Tibial nerve (tissue), 4 donors: ENCODE measurements around the gene PDCD10. TPM values are rescaled to one million over a fixed set of nuclear protein-coding genes. Genes with fewer than 3 reads are reported as not detected.
A peak's percentile ranks its signal among the peaks of the same experiment; 100 is the strongest.

Experiments used
- DNase-seq, 2 donors: peaks; one replicate each; pipeline ENCODE4 v3.0.0-alpha.2; 2019; ENCODE audit warnings: low spot score in 2 of 2
- H3K27ac ChIP-seq, 4 donors: fragments of 200-600 bp; sonication (generic) in 3 of 4; one replicate each; pipeline ENCODE4 v1.5.1; 2017 to 2019; ENCODE audit warnings: mild to moderate bottlenecking in 1 of 4
- H3K27me3 ChIP-seq, 2 donors: fragments of 200-600 bp; sonication (generic) in 1 of 2; one replicate each; pipeline versions ENCODE4 v1.5.1 to v1.6.0; 2017 to 2019
- H3K36me3 ChIP-seq, 3 donors: fragments of 200-600 bp; sonication (generic); one replicate each; pipeline ENCODE4 v1.5.1; 2018 to 2019
- H3K4me1 ChIP-seq, 4 donors: fragments of 200-600 bp; sonication (generic) in 3 of 4; one replicate each; pipeline ENCODE4 v1.5.1; 2017 to 2019
- H3K4me3 ChIP-seq, 4 donors: fragments of 200-600 bp; sonication (generic) in 3 of 4; one replicate each; pipeline ENCODE4 v1.5.1; 2017 to 2019; ENCODE audit warnings: mild to moderate bottlenecking in 1 of 4, moderate library complexity in 1 of 4
- H3K9me3 ChIP-seq, 4 donors: fragments of 200-600 bp; sonication (generic) in 3 of 4; one replicate each; pipeline ENCODE4 v1.5.1; 2017 to 2019
- CTCF ChIP-seq, 5 experiments: fragments of 200-600 bp in 3 of 5; fragments of 450-650 bp in 2 of 5; sonication (generic) in 3 of 5; IDR thresholded peaks; one replicate each; pipeline ENCODE4 v1.5.1; 2016 to 2019; ENCODE audit warnings: antibody characterized with exemption in 5 of 5, mild to moderate bottlenecking in 3 of 5, moderate library complexity in 2 of 5
- EP300 ChIP-seq, 2 donors: sonication (generic); formaldehyde crosslinking; IDR thresholded peaks; one replicate each; pipeline ENCODE4 v1.6.1; 2017; ENCODE audit warnings: antibody characterized with exemption in 2 of 2, mild to moderate bottlenecking in 1 of 2
- POLR2A ChIP-seq, 2 donors: fragments of 450-650 bp; IDR thresholded peaks; one replicate each; pipeline ENCODE4 v1.6.1; 2017; ENCODE audit warnings: antibody characterized with exemption in 2 of 2, mild to moderate bottlenecking in 2 of 2, moderate library complexity in 2 of 2
- WGBS, 2 donors: methylation state at CpG; one replicate each; pipeline ENCODE4 v1.1.5; 2018; 5-methylcytosine and 5-hydroxymethylcytosine counted together
- total RNA-seq, 4 donors: library from RNA; depleted of rRNA; stranded (reverse); fragments of >200 nt; gene quantifications; one replicate each; pipeline ENCODE4 v1.1.0, GENCODE V29; 2016

PDCD10 gene
- total RNA-seq, 4 donors from 2014 or later: 62.1 to 69.9 (median 69.2) TPM

DNA sequence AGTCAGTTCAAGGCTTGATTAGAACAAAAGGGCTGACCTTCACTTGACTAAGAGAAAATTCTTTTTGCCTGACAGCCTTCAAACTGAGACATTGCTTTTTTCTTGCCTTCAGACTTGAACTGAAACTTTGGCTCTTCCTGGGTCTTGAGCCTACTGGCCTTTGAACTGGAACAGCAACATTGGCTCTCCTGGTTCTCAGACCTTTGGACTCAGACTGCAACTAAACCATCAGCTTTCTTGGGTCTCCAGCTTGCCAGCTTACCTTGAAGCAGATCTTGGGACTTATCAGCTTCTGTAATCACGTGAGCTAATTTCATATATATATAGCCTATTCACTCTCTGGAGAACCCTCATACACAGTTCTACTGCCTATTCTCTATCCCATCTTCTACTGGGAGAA is 61.5 kb downstream of the PDCD10 start:
- Histone ChIP-seq H3K36me3 (peaks cover 0 to 66% (median 0%) of the 10 kb centered on the region in 3 donors), H3K4me3 (no peak overlapping the region), H3K9me3 (peaks cover 0 to 32% (median 12%) of the 10 kb centered on the region in 4 donors), H3K4me1 (no peaks in the 10 kb centered on the region), H3K27ac (no peak overlapping the region), H3K27me3 (no peaks in the 10 kb centered on the region)
- DNase-seq: no peak
- 94 to 100% methylated on average over 1 of the region's 1 CpG for WGBS, 2 donors
- TF ChIP-seq POLR2A (IDR thresholded peaks at IDR 0.05) (no peak), EP300 (IDR thresholded peaks at IDR 0.05) (no peak), CTCF (IDR thresholded peaks at IDR 0.05) (no peak)

DNA sequence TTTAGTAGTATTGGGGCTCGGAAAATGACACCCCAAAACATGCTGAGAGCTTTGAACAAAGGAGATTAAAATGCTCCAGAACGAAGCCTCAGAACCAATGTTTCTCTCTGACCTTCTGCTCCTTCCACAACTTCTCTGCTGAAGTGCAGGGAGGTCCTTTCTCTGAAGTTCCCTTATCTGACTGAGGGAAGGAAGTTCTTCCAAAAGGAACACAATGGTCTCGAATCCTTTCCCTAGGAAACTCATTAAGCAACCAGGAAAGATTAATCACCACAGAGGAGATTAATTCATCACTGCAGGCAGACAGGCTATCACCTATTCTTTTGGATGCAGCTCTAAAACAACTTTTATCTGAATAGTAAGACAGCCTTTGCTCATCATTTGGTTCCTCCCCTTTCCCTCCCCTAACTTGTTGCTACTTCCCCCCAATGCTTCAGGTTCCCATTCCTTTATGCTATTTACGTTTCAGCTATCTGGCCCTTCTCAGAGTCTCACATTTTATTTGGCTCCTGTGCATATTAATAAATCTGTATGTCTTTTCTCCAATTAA is 62.7 kb downstream of the PDCD10 start:
- H3K36me3 ChIP-seq: peaks cover 0 to 60% (median 0%) of the 10 kb centered on the region in 3 donors
- no peak for DNase-seq
- 83 to 89% methylated on average over 4 of the region's 4 CpGs for WGBS, 2 donors

GRCh38 chr3:167669699-167670098 is 65.0 kb downstream of the PDCD10 start:
- Histone ChIP-seq H3K27ac (no peak overlapping the region), H3K4me3 (no peak overlapping the region), H3K4me1 (no peaks in the 10 kb centered on the region), H3K27me3 (no peaks in the 10 kb centered on the region), H3K36me3 (peaks cover 0 to 37% (median 0%) of the 10 kb centered on the region in 3 donors), H3K9me3 (peaks cover 0 to 8% (median under 1%) of the 10 kb centered on the region in 4 donors)
- 72 to 73% methylated on average over 1 of the region's 1 CpG for WGBS, 2 donors
- DNase-seq: no peak
- TF ChIP-seq POLR2A (IDR thresholded peaks at IDR 0.05): no peak
- TF ChIP-seq EP300 (IDR thresholded peaks at IDR 0.05): no peak
- TF ChIP-seq CTCF (IDR thresholded peaks at IDR 0.05): no peak

More for the DNA sequence above, 62.7 kb downstream of the PDCD10 start:
- no peak overlapping the region for H3K4me3 ChIP-seq
- TF ChIP-seq EP300 (IDR thresholded peaks at IDR 0.05) (peak in 1 of 2 donors; percentile 17), CTCF (IDR thresholded peaks at IDR 0.05) (no peak)
- H3K9me3 ChIP-seq: peaks cover 0 to 31% (median 12%) of the 10 kb centered on the region in 4 donors
- H3K27ac ChIP-seq: no peak overlapping the region
- no peaks in the 10 kb centered on the region for H3K27me3 ChIP-seq
- H3K4me1 ChIP-seq: no peaks in the 10 kb centered on the region

- peaks cover 0 to 7% (median 0%) of the 10 kb centered on the region in 4 donors for H3K9me3 ChIP-seq
- no peak for TF ChIP-seq POLR2A (IDR thresholded peaks at IDR 0.05)
- TF ChIP-seq CTCF (IDR thresholded peaks at IDR 0.05): no peak
- no peak for TF ChIP-seq EP300 (IDR thresholded peaks at IDR 0.05)
- H3K27me3 ChIP-seq: no peaks in the 10 kb centered on the region
- no peak overlapping the region for H3K4me3 ChIP-seq
- no peak for DNase-seq
- H3K36me3 ChIP-seq: peaks cover 0 to 28% (median 0%) of the 10 kb centered on the region in 3 donors
- H3K4me1 ChIP-seq: no peaks in the 10 kb centered on the region
- no peak overlapping the region for H3K27ac ChIP-seq
- WGBS, 2 donors: 50 to 73% methylated on average over 1 of the region's 1 CpG
Observed at GRCh38 chr3:167668651-167669050, 66.0 kb downstream of the PDCD10 start.

DNA sequence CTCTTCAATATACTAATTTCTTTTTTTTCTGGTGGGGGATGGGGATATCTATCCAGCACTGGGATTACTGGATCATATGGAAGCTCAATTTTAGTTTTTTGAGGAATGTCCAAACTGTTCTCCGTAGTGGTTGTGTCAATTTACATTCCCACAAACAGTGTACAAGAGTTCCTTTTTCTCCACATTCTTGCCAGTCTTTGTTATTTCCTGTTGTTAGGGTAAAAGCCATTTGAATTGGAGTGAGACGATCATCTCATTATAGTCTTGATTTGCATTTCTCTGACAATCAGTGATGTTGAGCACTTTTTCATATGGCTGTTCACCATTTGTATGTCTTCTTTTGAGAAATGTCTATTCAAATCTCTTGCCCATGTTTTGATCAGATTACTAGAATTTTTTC is 68.1 kb downstream of the PDCD10 start:
- no peaks in the 10 kb centered on the region for H3K9me3 ChIP-seq
- DNase-seq: no peak
- peaks cover 0 to 8% (median 0%) of the 10 kb centered on the region in 3 donors for H3K36me3 ChIP-seq
- TF ChIP-seq POLR2A (IDR thresholded peaks at IDR 0.05): no peak
- no peak for TF ChIP-seq CTCF (IDR thresholded peaks at IDR 0.05)
- no peak for TF ChIP-seq EP300 (IDR thresholded peaks at IDR 0.05)
- H3K4me3 ChIP-seq: no peak overlapping the region
- no peak overlapping the region for H3K27ac ChIP-seq
- H3K4me1 ChIP-seq: no peaks in the 10 kb centered on the region
- no peaks in the 10 kb centered on the region for H3K27me3 ChIP-seq
- WGBS, 2 donors: 49 to 57% methylated on average over 2 of the region's 2 CpGs
